ENCODE measurements around the gene NDEL1.
"Not testable (repeated sequence)": the region's sequence is repeated elsewhere in the genome, so short reads cannot be mapped to it uniquely, and the experiment has no call there.

Gene NDEL1

DNA sequence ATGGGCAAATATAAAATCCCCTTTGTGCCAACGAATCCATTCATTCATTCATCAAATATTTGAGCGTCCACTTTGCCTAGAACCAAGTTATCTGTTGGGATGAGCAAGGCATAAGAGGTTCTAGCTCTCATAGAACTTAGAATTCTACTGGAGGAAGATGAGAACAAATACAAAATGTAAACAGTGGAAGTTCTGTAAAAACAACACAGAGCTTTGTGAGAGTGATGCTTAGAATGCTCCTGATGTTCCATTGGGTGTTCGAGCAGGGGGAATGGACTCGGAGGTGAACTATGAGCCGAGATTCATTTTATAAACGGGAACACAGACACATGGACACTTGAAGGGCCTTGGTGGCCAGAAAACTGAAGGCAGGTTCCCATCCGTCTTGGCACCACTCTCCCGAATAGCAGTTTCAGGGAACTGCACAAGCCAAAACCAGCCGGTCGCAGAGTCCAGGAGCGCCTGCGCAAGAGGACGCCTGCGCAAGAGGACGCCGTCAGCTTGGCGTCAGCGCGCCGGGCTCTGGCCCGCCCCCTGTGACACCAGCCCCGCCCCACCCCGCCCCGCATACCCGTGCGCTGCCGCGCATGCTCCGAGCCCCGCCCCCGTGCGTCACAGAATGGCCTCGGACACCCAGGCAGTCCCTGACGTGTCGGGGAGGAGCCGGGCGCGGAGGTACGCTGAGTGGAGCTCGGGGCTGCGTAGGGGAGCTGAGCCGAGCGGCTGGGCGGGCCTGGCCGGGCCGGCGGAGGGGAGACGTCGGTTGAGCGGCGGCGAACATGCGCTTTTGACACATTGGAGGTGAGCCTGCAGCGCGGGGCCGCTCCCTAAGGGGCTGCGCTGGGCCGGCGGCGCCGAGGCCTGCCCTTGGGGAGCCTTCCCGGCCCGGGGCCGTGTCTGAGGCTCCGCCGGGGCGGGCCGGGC lies at the start of gene NDEL1:
NDEL1 (plus strand) TSS at position 640 of the 924 bp plus-strand sequence. CDS start 8,388 bp downstream, outside the sequence.
- DNase-seq = peak; percentile 79

DNA sequence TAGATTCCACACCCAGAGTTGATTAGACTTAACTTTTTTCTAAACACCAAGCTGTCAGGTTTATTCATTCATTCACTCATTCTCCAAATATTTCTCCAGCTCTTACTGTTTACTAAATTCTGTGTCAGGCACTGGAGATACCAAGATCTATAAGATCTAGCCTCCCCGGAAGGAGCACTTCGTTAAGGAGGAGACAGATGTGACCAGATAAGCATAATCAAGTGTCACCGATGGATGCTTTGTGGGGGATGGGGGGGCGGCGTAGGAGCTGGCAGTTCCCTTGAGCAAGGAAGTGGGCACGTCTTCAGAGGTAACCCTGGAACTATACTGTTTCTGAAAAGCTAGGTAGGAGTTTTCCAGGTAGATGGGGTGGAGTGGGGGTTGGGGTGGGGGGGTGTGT lies 48.8 kb upstream of the NDEL1 start:
- no peak for DNase-seq

GRCh38 chr17:8387914-8388651 lies 47.6 kb upstream of the NDEL1 start:
- DNase-seq = no peak

DNA sequence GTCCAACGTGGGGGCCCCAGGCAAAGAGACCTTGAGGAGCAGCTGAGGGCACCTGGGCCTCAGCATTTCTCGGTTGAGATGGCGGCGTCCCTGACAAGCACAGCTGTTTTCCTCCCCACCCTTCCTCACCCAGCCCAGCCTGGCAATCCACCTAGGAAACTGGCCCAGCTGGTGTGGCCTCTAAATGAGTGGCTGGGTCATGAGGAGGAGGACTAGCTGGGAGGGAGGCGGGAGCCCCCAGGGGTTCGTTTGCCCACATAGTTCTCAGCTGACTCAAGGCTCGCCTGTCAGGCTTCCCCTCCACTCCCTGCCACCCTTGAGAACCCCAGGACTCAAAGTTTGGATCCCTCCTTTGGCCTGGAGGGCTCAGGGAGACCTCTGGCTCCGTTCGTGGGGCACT lies 44.0 kb upstream of the NDEL1 start:
- no peak for DNase-seq

GRCh38 chr17:8392274-8392673 lies 43.4 kb upstream of the NDEL1 start:
- no peak for DNase-seq

- no peak for DNase-seq
Measured at GRCh38 chr17:8392674-8393469, 42.8 kb upstream of the NDEL1 start.

- DNase-seq = no peak
Measured at GRCh38 chr17:8393470-8394231, 42.0 kb upstream of the NDEL1 start.

DNA sequence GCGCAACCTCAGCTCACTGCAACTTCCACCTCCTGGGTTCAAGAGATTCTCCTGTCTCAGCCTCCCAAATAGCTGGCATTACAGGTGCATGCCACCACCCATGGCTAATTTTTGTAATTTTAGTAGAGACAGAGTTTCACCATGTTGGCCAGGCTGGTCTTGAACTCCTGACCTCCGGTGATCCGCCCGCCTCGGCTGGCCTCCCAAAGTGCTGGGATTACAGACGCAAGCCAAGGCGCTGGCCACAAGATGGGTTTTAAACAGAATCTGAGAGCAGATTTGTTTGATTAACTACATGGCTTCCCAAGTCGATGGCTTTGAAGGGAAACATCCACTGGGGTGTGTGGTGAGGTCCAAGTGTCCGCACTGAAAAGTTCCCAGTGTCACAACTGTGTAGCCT lies 41.2 kb upstream of the NDEL1 start:
- not testable (repeated sequence) for DNase-seq

DNA sequence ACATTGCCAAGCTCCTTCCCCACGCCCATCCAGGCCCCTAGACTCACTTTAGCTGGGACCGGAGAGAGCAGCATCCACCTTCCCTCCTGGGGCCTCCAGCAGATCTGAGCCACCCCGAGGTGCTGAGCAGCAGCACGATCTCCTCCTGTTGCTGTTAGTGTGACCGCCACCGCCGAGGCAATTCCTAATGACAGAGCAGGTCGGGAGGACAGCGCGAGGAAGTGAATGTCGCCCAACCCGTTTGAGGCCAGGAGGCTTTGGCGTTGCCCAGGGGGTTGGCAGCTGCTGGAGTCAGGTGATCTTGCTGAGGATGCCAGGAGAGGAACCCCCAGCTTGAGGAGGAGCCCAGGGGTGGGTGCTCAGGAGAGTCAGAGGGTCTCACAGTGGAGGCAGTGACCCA lies 38.0 kb upstream of the NDEL1 start, which contains the start of gene RNF222:
RNF222 (minus strand) TSS at position 192 of the 400 bp plus-strand sequence. CDS start 4,366 bp downstream, outside the sequence.
- no peak for DNase-seq

DNA sequence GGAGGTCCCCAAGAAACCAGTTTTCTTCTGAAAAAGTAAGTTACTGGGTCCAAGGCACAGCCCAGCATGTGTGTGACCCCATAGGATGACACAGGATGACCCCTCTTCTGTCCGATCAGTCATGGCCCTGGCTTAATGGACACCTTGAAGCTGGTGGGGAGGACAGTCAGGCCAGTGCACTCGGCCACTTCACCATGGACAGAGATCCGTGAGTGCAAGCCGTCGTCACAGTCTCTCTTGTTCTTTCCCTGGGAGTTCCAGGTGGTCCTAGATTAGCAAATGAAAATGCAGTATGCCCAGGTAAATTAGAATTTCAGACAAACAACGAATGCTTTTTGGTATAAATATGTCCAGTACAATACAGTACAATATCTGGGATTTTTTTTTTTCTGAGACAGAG lies 36.7 kb upstream of the NDEL1 start:
- DNase-seq = no peak

- DNase-seq = no peak
Measured at GRCh38 chr17:8401107-8401506, 34.6 kb upstream of the NDEL1 start.

DNA sequence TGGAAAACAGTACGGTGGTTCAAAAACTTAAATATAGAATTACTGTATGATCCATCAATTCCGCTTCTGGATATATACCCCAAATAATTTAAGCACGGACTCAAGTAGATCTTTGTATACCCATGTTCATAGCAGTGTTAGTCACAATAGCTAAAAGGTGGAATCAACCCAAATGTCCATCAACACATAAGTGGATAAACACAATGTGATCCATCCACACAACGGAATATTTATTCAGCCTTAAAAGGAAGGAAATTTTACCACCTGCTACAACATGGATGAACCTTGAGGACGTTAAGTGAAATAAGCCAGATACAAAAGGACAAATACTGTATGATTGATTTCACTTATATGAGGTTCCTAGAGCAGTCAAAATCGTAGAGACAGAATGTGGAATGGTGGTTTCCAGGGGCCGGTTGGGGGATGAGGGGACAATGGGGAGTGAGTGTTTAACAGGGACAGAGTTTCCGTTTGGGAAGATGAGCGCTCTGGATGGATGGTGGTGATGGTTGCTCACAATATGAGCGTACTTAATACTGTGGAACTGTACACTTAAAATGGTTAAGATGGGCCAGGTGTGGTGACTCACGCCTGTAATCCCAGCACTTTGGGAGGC lies 32.7 kb upstream of the NDEL1 start:
- DNase-seq = no peak

DNA sequence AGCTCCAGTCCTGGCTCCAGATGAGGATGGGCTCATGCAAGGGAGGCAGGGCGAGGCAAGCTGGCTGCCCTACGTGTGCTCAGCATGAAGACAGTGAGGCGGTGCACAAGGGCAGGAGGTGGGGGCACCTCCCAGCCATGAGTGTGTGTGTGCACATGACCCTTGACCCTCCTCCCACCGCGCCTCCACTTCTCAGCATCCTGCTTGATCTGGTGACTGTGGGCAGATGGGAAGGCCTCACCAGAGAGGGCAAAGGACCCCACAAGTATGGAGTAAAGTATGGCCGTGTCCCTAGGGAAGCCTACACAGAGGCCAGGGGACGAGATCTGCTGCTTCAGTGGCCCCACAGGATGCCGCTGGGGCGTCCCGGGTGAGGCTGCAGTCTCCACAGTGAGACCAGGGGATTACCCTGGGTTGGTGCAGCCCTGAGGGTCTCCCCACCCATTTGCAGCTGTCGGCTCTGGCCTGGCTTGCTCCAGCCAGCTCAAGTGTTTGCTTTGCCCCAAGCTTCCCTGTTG lies 30.1 kb upstream of the NDEL1 start:
- no peak for DNase-seq

GRCh38 chr17:8406174-8406573 lies 29.5 kb upstream of the NDEL1 start:
- DNase-seq = no peak

- DNase-seq = no peak
Measured at GRCh38 chr17:8408371-8408770, 27.3 kb upstream of the NDEL1 start.

DNA sequence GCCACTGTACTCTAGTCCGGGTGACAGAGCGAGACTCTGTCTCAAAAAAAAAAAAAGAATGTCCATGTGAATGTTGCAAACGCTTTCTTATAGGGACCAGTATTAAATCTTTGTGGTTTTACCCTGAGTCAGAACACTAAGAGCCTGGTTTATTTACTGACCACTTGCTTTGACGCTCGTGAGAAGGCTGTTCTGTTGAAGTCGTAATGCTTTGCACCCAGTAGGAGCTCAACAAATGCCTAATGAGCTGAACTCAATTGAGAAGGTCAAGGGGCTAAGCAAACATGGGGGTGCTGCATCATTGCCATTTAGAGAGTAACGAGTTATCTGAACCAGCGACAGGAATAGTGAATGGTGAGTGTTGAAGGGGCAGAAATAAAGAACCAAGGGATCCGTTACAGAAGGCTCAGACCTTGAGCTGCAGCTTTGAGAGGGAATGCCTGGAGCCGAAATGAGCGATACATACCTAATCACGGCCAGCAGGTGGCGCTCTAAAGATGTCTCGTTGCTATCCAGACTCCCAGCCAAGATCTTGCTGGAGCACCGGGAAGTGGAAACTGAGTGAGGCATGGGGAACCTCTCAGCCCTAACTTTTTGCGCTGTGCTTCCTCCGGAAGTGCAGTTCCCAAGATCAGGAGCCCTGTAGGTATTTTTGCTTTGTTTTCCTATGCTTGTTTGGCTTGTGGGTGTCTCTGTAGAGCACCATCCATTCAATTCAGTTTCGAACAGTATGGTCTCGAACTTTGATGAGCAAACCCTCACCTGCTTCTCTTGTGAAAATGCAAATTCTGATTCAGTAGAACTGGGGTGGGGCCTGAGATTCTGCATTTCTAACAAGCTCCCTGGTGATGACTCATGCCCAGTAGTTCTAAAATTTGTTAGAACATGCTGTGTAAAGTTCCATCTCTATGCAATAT lies 25.5 kb upstream of the NDEL1 start:
- peak; percentile 57 for DNase-seq

GRCh38 chr17:8410883-8411238 lies 24.8 kb upstream of the NDEL1 start:
- no peak for DNase-seq

DNA sequence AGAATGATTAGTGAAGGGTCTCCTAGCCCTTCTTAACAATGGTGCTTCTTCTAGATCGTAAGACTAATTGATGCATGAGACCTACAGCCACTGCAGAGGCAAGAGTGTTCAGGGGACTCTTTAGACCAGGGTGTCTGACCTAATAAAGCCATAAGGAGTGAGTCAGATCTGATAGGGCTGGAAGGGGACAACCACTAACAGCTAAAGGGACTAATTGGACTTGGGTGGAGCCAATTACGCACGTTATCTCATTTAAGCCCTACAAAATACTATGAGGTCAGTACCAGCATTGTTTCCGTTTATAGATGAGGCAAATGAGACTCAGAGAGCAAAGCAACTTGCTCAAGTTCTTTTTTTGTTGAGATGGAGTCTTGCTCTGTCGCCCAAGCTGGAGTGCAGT lies 23.6 kb upstream of the NDEL1 start:
- no peak for DNase-seq

GRCh38 chr17:8413328-8413727 lies 22.4 kb upstream of the NDEL1 start:
- no peak for DNase-seq

DNA sequence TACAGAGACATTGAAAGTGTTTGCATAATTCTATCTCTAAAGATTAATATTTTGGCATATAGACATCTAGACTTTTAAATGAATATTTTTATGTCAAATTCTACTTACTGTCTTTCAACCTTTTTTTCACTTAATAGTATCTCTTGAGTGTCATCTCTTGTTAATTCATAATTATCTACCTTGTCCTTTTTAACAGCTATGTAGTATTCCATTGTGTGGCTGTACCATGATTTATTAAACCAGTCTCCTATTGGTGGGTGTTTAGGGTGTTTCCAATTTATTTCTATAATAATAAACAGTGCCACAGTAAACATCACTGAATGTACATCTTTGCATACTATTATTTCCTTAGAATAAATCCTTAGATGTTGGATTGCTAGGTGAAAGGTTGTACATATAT lies 21.7 kb upstream of the NDEL1 start:
- no peak for DNase-seq

GRCh38 chr17:8417806-8418205 lies 17.9 kb upstream of the NDEL1 start:
- no peak for DNase-seq
